Adipose tissue (tissue), 3 donors: ENCODE results near the gene UBXN10. TPM values are rescaled to one million over a fixed set of nuclear protein-coding genes. Genes with fewer than 3 reads are reported as not detected.
"Not testable (repeated sequence)": the region's sequence is repeated elsewhere in the genome, so short reads cannot be mapped to it uniquely, and the experiment has no call there.

ENCODE experiments used
- H3K27ac ChIP-seq: one replicate; pipeline ENCODE4 v1.5.1; 2013; ENCODE audit warnings: low read depth, low read length
- WGBS, 3 donors: extraction: QIAGEN DNeasy Blood & Tissue Kit; methylation state at CpG; one replicate each; pipeline ENCODE4 v1.1.7; 2013; 5-methylcytosine and 5-hydroxymethylcytosine counted together
- polyA plus RNA-seq, 3 donors: library from polyadenylated mRNA; stranded (reverse); fragments of 200-250 nt; gene quantifications; one replicate each; pipeline ENCODE4 v1.2.3, GENCODE V29; 2013
- donor health status: healthy with polysubstance abuse.
- donor health status: Bipolar disorder and iron deficiency.
- donor health status: healthy.

UBXN10 gene
- polyA plus RNA-seq, 3 donors, result 0.24 to 0.68 (median 0.34) TPM

DNA sequence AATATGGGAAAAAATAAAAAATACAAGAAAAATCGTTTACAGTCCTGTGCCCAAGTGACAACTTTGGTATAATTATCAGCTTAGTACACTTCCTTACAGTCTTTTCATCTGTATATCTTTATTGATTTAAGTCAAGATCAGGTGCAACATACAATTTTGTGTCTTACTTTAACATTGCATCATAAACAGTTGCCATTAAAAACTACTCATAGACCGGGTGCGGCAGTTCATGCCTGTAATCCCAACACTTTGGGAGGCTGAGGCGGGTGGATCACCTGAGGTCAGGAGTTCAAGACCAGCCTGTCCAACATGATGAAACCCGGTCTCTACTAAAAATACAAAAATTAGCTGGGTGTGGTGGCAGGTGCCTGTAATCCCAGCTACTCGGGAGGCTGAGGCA lies 33.2 kb downstream of the UBXN10 start:
- H3K27ac ChIP-seq, result not testable (repeated sequence)
- WGBS, 3 donors, result 78 to 88% (median 88%) methylated on average over 6 of the region's 6 CpGs

DNA sequence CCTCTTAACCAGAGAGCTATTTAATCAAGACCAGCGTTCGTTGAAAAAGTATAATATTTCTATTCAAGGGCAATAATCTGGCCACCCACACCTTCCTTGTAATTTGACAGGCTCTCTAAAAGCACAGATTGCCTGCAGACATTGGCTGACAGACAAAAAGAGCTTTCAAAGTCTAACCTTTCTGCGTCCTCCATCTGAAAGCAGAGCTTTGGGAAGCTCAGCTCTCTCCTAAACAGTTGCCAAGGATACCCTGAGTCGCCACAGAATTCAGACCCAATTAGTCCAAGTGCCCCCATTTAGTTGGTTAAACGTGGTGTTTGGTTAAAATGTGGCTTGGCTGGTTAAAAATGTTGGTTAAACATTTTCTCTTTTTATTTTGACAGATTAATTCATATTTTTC lies 34.1 kb downstream of the UBXN10 start:
- H3K27ac ChIP-seq, result no peak overlapping the region
- WGBS, 3 donors, result 50 to 65% (median 62%) methylated on average over 5 of the region's 5 CpGs

DNA sequence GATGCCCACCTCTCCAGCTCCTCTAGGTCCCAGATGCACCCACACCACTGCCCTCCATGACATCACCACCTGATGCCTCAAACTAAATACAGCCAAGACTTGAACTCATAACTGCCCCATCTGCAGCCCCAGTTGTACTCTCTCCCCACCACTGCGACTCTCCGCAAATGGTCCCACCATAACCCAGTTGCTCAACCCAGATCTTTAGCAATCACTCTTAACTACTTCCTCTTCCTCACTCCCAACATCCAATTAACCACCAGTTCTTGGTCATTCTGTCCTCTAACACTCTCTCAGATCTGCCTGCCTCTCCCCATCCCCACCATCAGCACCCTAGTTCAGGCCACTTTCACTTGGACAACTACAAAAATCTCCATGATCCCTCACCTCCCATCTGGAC lies 37.2 kb downstream of the UBXN10 start:
- 53 to 89% (median 61%) methylated on average over 2 of the region's 2 CpGs for WGBS, 3 donors
- H3K27ac ChIP-seq, result no peak overlapping the region

DNA sequence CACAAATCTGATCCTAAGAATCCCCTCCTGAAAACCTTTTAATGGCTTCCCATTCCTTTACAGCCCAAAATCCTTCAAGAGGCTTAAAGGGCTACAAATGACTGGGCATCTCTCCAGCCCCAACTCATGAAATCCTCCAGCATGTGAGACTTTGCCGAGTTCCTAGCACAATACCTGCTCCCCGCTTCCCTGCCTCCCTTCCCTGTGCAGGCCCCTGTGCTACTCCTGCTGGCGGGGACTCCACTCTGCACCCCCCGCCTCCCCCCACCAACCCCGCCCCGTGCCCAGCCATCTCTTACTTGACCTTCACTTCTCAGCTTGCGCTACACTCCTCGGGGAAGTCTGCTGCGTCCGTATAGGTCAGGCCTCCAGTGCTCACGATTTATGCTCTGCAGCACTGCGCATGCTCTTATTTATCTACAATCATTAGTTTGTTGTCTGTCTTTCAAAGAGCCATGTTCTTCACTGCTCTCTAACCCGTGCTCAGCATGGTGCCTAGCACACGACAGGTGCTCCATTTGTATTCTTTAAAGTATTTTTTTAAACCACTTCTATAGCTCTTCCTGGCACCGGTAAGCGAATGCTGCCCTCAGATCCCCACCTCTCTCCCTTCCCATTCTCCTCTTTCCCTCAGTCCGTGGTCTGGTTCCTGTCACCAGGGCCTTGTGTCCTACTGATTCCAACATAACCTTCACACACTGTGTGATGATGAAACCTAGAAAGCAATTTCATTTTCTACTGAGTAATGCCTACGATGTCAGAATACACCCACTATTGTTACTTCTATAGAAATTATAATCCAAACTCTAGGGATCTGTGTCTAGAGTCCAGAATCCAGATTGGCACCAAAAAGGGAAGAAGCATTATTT lies 37.9 kb downstream of the UBXN10 start:
- WGBS, 3 donors, result 22 to 43% (median 41%) methylated on average over 17 to 18 of the region's 18 CpGs
- H3K27ac ChIP-seq, result no peak overlapping the region

DNA sequence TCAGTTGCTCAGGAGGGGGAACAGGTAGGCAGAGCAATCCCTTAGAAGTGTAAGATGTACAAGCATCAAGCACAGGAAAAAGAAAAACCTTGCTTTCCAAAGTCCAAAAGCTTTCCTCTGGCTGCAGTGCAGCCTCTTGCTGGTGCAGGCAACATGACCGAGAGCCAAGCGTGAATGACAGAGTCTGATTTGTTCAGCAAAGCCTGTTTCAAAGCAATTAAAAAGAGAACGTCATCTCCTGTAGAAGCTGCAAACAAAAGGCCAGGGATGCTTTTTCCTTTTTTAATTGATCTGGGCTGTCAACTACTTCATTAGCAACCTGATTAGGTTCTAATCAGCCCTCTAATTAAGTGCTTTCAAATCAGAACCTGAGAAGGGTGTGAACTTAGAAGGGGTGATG lies 38.6 kb downstream of the UBXN10 start:
- H3K27ac ChIP-seq, result no peak overlapping the region
- 38 to 86% (median 69%) methylated on average over 3 of the region's 3 CpGs for WGBS, 3 donors

DNA sequence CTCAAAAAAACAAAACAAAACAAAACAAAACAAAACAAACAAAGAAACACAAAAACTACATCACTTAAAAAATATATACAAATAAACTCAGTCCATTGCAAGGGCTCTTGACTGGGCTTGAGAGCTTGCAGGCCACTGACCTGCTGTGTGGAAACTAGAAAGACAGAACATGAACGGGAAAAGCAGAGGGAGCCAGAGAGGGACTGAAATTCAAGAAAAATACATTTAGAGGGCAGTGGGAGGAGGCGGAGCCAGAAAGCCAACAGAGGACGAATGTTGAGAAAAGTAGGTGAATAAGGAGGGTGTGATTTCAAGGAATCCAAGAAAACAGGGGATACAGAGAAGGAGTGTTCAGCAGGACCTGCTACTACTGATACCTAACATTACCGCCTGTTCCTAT lies 41.8 kb downstream of the UBXN10 start:
- no peak overlapping the region for H3K27ac ChIP-seq
- WGBS, 3 donors, result 45 to 61% (median 59%) methylated on average over 4 of the region's 4 CpGs

DNA sequence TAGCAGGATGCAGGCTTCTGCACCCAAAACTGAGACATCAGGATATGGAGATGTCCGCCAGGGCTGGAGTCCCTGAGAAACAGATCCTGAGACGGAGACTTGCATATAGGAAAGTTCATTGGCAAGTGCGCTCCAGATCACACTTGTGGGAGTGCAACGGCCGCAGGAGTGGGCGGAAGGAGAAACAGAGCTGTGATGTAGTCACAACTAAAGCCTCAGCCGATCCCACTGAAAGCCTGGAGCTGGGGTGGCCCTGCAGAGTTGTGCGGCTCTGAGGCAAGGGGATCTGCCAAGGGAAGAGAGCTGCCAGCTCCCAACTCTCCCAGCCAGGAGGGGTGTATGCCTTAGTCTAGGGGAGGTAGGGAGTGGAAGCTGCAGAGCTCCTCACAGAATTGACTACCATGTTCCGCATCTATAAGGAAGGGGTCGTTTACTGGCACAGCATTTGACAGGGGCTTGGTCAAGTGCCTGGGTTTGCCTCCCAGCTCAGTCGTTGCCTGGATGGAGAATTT lies 42.5 kb downstream of the UBXN10 start:
- 75 to 80% (median 78%) methylated on average over 11 of the region's 11 CpGs for WGBS, 3 donors
- H3K27ac ChIP-seq, result no peak overlapping the region

DNA sequence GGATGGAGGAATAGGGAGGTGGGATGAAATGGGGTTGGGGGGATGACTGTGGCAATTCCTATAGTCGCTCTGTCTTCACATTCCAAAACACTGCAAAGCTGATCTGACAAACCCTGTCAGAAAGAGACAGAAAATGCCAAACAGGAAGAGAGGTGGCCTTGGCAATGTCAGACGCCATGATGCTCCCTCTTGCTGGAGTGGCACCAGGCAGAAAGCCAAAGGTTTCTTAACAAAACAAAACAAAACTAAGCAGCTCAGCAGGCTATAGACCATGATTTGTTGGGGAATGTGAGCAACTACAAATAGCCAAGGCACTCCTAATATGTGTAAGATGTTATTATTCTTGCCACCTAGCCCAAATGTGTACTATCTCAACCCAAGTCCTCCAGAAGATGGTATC lies 43.3 kb downstream of the UBXN10 start:
- 45 to 63% (median 60%) methylated on average over 2 of the region's 2 CpGs for WGBS, 3 donors
- no peak overlapping the region for H3K27ac ChIP-seq

DNA sequence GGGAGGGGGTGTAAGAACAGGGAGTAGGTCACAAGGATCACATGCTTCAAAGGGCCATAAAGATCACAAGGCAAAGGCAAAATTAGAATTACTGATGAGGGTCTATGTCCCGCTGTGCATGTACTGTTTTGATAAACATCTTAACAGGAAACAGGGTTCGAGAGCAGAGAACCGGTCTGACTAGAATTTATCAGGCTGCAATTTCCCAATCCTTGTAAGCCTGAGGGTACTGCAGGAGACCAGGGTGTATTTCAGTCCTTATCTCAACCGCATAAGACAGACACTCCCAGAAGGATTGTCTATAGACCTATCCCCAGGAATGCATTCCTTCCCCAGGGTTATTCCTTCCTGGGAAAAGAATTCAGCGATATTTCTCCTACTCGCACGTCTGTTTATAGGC lies 46.7 kb downstream of the UBXN10 start:
- H3K27ac ChIP-seq, result not testable (repeated sequence)
- 21 to 32% (median 30%) methylated on average over 7 of the region's 7 CpGs for WGBS, 3 donors

DNA sequence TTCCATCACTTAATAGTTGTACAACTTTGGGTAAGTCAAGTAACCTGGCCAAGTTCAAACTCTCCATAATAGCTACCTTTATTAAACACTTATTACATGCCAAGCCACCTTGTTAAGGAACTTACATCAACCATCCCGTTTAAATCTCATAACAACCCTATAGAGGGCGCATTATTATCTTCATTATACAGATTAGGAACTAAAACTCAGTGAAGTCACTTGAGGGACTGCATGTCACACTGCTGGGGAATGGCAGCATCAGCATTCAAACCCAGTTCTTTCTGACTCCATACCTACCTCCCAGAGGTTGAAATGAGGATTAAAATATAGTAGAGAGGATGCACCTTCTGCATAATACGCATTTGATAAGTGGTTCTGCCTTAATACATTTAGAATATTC lies 47.5 kb downstream of the UBXN10 start:
- no peak overlapping the region for H3K27ac ChIP-seq
- WGBS, 3 donors, result 35 to 46% (median 37%) methylated on average over 3 of the region's 3 CpGs

DNA sequence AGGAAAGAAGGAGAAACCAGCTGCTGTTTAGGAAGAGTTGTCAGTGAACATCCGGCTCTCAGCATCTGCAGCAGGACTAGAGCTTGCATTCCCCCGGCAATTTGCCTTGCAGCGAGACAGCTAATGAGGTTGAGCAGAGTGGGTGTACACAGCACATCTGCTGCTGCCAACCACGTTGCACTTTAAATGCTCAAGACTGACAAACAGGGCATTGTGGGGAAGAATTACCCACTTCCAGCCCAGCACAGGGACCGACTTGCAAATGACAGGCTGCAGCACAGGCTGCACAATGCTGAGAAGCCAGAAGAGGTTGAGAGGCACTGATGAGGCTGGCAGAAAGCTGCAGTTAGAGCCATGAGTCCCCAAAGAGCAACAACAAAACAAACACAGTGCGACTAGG lies 48.0 kb downstream of the UBXN10 start:
- no peak overlapping the region for H3K27ac ChIP-seq
- 25 to 38% (median 26%) methylated on average over 6 of the region's 6 CpGs for WGBS, 3 donors

DNA sequence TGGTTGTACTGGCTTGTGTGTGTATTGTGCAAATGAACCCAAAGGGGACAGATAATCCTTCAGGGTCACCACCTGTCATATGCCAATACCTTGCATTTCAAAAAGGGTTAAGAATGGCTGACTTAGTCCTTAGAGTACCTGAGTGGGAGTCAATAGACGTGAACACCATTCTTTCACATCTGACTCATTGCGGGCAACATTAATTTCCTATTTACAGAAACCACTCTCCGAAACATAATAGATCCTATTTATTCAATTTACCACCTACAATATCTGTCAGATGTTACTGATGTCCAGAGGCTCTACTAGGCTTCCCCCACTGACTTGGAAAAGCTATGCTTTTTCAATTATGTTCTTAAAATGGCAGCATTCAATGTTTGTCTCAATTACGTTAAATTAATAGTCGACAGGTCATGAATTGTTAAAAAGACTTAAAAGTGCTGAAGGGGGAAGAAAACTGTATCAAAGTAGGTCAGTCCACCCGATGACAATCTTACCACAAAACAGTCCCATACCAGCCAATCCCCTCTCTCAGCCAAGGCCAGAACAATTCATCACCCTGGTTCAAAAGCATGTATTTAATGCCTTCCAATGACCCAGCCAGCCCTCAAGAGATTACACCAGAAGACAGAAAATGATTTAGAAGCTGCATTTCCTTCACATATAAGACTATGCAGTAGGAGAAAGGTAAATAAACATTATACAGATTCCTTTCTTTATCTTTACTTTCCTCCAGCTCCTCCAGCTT lies 49.1 kb downstream of the UBXN10 start:
- no peak overlapping the region for H3K27ac ChIP-seq
- WGBS, 3 donors, result 60 to 79% (median 70%) methylated on average over 6 of the region's 6 CpGs

DNA sequence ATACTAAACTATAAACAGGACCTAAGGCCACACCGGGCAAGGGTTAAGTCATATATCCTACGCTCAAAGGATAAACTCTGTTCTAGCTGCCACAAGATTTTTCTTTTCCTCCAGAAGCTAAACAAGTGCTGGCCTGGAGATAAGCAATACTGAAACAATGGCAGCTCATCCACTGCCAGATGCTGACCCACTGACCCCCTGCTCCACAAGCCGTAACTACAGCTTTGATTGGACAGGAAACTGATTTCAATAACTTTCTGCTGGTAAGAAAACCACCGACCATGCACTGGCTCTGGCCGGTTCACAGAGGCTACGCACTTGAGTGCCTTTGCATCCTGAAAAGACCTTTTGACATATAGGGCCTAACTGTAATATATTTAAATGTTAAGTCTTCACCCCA lies 51.8 kb downstream of the UBXN10 start:
- no peak overlapping the region for H3K27ac ChIP-seq
- WGBS, 3 donors, result 55 to 62% (median 59%) methylated on average over 6 of the region's 6 CpGs

DNA sequence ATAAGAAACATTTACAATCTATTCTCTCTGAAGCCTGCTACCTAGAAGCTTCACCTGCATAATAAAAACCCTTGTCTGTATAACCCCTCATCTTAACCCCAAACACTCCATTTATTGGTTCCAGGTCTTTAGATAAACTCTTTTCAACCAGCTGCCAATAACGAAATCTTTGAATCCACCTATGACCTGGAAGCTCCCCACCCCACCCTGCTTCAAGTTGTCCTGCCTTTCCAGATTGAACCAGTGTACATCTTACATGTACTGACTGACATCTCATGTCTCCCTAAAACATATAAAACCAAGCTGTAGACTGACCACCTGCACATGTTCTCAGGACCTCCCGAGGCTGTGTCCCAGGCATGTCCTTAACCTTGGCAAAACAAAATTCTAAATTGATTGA lies 54.1 kb downstream of the UBXN10 start:
- 49 to 78% (median 76%) methylated on average over 2 of the region's 2 CpGs for WGBS, 3 donors
- no peak overlapping the region for H3K27ac ChIP-seq

DNA sequence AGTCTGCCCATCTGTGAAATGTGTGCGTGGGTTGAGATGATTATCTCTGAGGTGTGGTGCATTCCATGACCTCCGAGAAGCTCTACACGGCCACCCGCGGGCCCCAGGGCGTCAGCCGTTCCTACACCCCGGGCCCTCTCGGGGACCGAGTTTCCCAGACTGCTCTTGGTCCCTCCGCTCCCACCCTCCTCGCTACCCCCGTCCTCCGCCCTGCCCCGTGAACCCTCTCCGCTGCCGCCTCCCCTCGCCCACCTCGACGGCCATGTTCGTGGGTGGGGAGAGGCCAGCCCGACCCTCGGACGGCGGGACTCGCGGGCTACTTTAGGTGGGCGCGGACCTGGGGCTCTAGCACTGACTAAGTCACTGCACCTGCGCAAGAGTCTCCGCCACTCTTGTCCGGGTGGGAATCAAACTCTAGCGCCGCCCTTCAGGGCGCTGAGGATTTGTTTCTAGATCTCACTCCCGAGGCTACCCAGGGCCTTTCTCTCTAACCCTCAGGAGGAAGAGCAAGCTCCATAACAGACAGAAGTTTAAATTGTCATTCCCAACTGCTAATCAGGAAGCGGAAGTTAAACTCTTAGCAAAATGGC lies 57.1 kb downstream of the UBXN10 start:
- 80 to 87% (median 81%) methylated on average over 37 of the region's 37 CpGs for WGBS, 3 donors
- H3K27ac ChIP-seq, result no peak overlapping the region

Other genes starting within 250 kb of the UBXN10 start
- gene PLA2G2A, start 206.5 kb upstream of the UBXN10 start, polyA plus RNA-seq, result 1,000 to 10,000 TPM in 2 of 3 donors, 10 to 100 TPM in 1; 94.3 to 1,598 (median 1,126) TPM
- gene PLA2G5, start 115.9 kb upstream of the UBXN10 start, polyA plus RNA-seq, result 10 to 100 TPM in 1 of 3 donors, 1 to 10 TPM in 1, under 1 TPM in 1; 0.52 to 45.0 (median 6.1) TPM
- under 1 TPM in 1 of 3 donors, not detected in 2; 0.01 TPM for gene PLA2G2D, start 66.6 kb upstream of the UBXN10 start, polyA plus RNA-seq
- not detected for gene PLA2G2F, start 46.8 kb upstream of the UBXN10 start, polyA plus RNA-seq
- gene PLA2G2C, start 422 bp downstream of the UBXN10 start, polyA plus RNA-seq, result not detected
- under 1 TPM in 1 of 3 donors, not detected in 2; 0.07 TPM for gene VWA5B1, start 104.8 kb downstream of the UBXN10 start, polyA plus RNA-seq